Measurements from ENCODE around the gene SRRM4.
"Not testable (repeated sequence)": the region's sequence is repeated elsewhere in the genome, so short reads cannot be mapped to it uniquely, and the experiment has no call there.

SRRM4 gene

GRCh38 chr12:119008691-119009221, 27.4 kb downstream of the SRRM4 start:
- no peak for DNase-seq (ENCODE audit: low read depth in 2 of 2)

- DNase-seq (ENCODE audit: low read depth in 2 of 2): no peak
Observed at GRCh38 chr12:119011231-119011630, 29.9 kb downstream of the SRRM4 start.

- no peak for DNase-seq (ENCODE audit: low read depth in 2 of 2)
Observed at GRCh38 chr12:119012179-119012578, 30.8 kb downstream of the SRRM4 start.

GRCh38 chr12:119013023-119013422, 31.7 kb downstream of the SRRM4 start:
- no peak for DNase-seq (ENCODE audit: low read depth in 2 of 2)

GRCh38 chr12:119014368-119014767, 33.0 kb downstream of the SRRM4 start:
- DNase-seq (ENCODE audit: low read depth in 2 of 2): no peak

- DNase-seq (ENCODE audit: low read depth in 2 of 2): no peak
Observed at GRCh38 chr12:119016715-119017114, 35.4 kb downstream of the SRRM4 start.

GRCh38 chr12:119019166-119019565, 37.8 kb downstream of the SRRM4 start:
- DNase-seq (ENCODE audit: low read depth in 2 of 2): no peak

GRCh38 chr12:119020406-119021360, 39.3 kb downstream of the SRRM4 start:
- DNase-seq (ENCODE audit: low read depth in 2 of 2): no peak

- no peak for DNase-seq (ENCODE audit: low read depth in 2 of 2)
Observed at GRCh38 chr12:119024356-119024755, 43.0 kb downstream of the SRRM4 start.

GRCh38 chr12:119025786-119026185, 44.4 kb downstream of the SRRM4 start:
- no peak for DNase-seq (ENCODE audit: low read depth in 2 of 2)

- DNase-seq (ENCODE audit: low read depth in 2 of 2): not testable (repeated sequence)
Observed at GRCh38 chr12:119033332-119033731, 52.0 kb downstream of the SRRM4 start.

- no peak for DNase-seq (ENCODE audit: low read depth in 2 of 2)
Observed at GRCh38 chr12:119036878-119037825, 55.8 kb downstream of the SRRM4 start.

- no peak for DNase-seq (ENCODE audit: low read depth in 2 of 2)
Observed at GRCh38 chr12:119044094-119044493, 62.8 kb downstream of the SRRM4 start.

GRCh38 chr12:119047641-119048040, 66.3 kb downstream of the SRRM4 start:
- DNase-seq (ENCODE audit: low read depth in 2 of 2): no peak

GRCh38 chr12:119050663-119051062, 69.3 kb downstream of the SRRM4 start:
- no peak for DNase-seq (ENCODE audit: low read depth in 2 of 2)

- DNase-seq (ENCODE audit: low read depth in 2 of 2): no peak
Observed at GRCh38 chr12:119051474-119051873, 70.1 kb downstream of the SRRM4 start.

GRCh38 chr12:119052001-119052400, 70.7 kb downstream of the SRRM4 start:
- no peak for DNase-seq (ENCODE audit: low read depth in 2 of 2)

GRCh38 chr12:119055977-119056376, 74.6 kb downstream of the SRRM4 start:
- DNase-seq (ENCODE audit: low read depth in 2 of 2): no peak

GRCh38 chr12:119060847-119061796, 79.8 kb downstream of the SRRM4 start:
- peak in 1 of 2 donors; percentile 0 for DNase-seq (ENCODE audit: low read depth in 2 of 2)

- no peak for DNase-seq (ENCODE audit: low read depth in 2 of 2)
Observed at GRCh38 chr12:119068129-119068856, 87.0 kb downstream of the SRRM4 start.
